AG09309 (cell line): ENCODE measurements around the gene PLEKHA1.

ENCODE experiments used
- DNase-seq: peaks from one replicate; pipeline ENCODE4 v3.0.0-alpha.2; 2010; ENCODE audit warnings: low read depth
- H3K4me3 ChIP-seq: 2 replicates; pipeline ENCODE4 v1.5.1; 2011; ENCODE audit warnings: mild to moderate bottlenecking, low read depth, low read length, moderate library complexity; ENCODE audit not compliant: control insufficient read depth
- CTCF ChIP-seq: IDR thresholded peaks from 2 replicates; pipeline ENCODE4 v1.5.1; 2011; ENCODE audit warnings: mild to moderate bottlenecking, low read depth, low read length, inconsistent platforms; ENCODE audit not compliant: insufficient read depth, control insufficient read depth; ENCODE audit errors: missing control alignments

PLEKHA1 gene

GRCh38 chr10:122424059-122424458 lies 49.6 kb downstream of the PLEKHA1 start:
- no peak for DNase-seq
- TF ChIP-seq CTCF = no peak
- no peak overlapping the region for H3K4me3 ChIP-seq

DNA sequence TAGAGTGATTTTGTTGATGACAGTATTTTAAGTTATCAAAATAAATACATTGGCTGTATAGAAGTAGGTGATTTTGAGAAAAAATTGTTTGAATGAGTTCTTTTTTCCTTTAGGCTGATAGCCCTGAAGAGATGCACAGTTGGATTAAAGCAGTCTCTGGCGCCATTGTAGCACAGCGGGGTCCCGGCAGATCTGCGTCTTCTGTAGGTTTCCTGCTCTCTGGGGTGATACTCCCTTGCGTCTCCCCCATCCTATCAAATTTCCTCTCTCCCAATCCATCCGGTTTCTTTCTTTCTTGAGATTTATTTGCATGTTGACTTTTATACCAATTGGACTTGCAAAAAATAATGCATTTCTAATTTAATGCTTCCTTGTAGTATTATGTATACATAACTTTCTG lies 52.3 kb downstream of the PLEKHA1 start:
- no peak for TF ChIP-seq CTCF
- DNase-seq = no peak
- no peak overlapping the region for H3K4me3 ChIP-seq

DNA sequence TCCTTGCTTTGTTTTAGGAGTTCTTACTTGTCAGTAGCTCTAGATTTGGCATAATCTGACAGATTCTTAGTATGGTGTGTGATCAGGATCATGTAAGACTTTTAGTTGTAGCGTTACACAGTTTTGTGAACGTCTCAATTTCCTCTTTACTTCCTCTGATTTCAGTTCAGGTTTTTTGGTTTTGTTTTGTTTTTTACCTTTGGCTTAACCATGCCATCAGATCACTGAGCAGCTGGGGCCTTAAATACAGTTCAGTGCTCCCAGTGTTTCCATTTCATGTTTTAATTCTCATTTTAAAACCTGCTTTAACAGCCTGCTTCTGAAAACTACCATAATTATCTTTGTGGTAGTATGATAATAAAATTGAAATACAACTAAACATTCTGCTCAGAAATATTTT lies 52.8 kb downstream of the PLEKHA1 start:
- no peak for TF ChIP-seq CTCF
- H3K4me3 ChIP-seq = no peak overlapping the region
- no peak for DNase-seq

DNA sequence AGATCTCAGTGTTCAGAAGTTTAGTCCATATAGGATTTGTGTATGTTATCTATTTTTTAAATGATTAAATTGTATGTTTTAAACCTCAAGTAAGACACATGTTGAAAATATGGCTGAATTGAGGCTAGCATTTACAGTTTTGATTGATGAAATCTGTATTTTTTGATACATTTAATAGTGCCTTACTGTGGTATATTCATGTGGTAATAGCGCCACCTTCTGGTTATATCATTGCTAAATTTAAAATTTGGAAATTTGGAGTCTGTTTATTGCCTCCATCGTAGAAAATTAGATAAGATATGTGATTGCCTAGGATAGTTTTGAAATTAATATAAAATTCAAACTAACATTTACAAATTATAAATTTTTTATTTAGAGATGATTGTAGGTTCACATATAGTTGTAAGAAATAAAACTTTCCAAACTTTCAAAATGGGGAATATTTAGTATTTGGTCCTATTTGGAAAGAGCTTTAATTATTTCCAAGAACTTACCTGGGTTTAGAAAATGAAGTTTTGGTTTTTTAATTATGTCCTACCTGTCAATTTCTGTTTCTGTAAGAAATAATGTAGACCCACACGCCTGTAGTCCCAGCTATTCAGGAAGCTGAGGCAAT lies 60.8 kb downstream of the PLEKHA1 start:
- peak; percentile 17 for DNase-seq
- TF ChIP-seq CTCF = peak; percentile 34
- H3K4me3 ChIP-seq = no peak overlapping the region

- no peak for DNase-seq
- no peak for TF ChIP-seq CTCF
- H3K4me3 ChIP-seq = no peak overlapping the region
Measured at GRCh38 chr10:122441961-122442360, 67.5 kb downstream of the PLEKHA1 start.

GRCh38 chr10:122445469-122445868 lies 71.0 kb downstream of the PLEKHA1 start:
- no peak overlapping the region for H3K4me3 ChIP-seq
- DNase-seq = no peak
- TF ChIP-seq CTCF = no peak

DNA sequence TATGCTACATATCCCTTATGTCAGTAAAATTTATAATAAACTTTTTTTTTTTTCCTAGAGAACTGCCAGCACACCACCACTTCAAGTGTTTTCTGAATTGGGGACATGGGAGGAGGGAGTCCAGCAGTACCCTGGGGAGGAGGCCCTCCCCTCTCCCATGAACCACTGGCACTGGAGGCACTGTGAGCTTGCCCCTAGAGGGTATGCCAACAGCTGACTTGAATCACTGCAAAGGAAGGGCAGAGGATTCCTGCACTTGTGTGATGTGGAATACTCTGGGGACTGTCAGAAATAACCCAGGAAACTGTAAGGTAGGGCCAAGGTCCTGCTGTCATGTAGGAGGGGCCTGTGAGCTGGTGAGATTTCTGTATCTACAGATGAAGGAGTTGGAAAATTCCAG lies 71.4 kb downstream of the PLEKHA1 start:
- DNase-seq = no peak
- TF ChIP-seq CTCF = no peak
- no peak overlapping the region for H3K4me3 ChIP-seq
